Measurements from ENCODE around the gene BMP6. TPM values are rescaled to one million over a fixed set of nuclear protein-coding genes. Genes with fewer than 3 reads are reported as not detected.

Gene BMP6
- total and polyA plus RNA-seq, 2 donors from 2014 or later: 5.0 to 10.0 TPM

- no peak overlapping the region for H3K9ac ChIP-seq (ENCODE audit: low read length in 3 of 3)
- DNase-seq (no peak), FAIRE-seq (no peak)
- H3K4me3 ChIP-seq (ENCODE audit: low read length in 3 of 3): no peak overlapping the region
- H3K4me1 ChIP-seq (ENCODE audit: control insufficient read depth in 2 of 3, insufficient read depth in 2 of 3, low read depth in 1 of 3, low read length in 3 of 3): peaks cover 0 to 3% (median 0%) of the 10 kb centered on the region in 3 donors
- intact Hi-C loops (cut with DNase I): no loop called here
- peaks cover 10 to 30% (median 26%) of the 10 kb centered on the region in 3 donors for H3K36me3 ChIP-seq (ENCODE audit: control insufficient read depth in 2 of 3, insufficient read depth in 3 of 3, low read length in 3 of 3)
- no peaks in the 10 kb centered on the region for H3K9me3 ChIP-seq (ENCODE audit: control insufficient read depth in 2 of 3, insufficient read depth in 1 of 3, low read length in 3 of 3)
- TF ChIP-seq CTCF (IDR thresholded peaks at IDR 0.05; ENCODE audit: borderline replicate concordance, extremely low read depth, insufficient read depth): no peak
- no peak overlapping the region for H3K27ac ChIP-seq (ENCODE audit: low read depth in 2 of 2, low read length in 2 of 2)
- H3K27me3 ChIP-seq (ENCODE audit: control insufficient read depth, insufficient read depth, low read length): no peaks in the 10 kb centered on the region
These were observed 153.7 kb downstream of the BMP6 start for GRCh38 chr6:7879579-7879978.

- Histone ChIP-seq H3K27ac (ENCODE audit: low read depth in 2 of 2, low read length in 2 of 2) (peak overlapping the region in 1 of 2 donors; percentile 33), H3K4me1 (ENCODE audit: control insufficient read depth in 2 of 3, insufficient read depth in 2 of 3, low read depth in 1 of 3, low read length in 3 of 3) (peaks cover 0 to 3% (median 0%) of the 10 kb centered on the region in 3 donors), H3K4me3 (ENCODE audit: low read length in 3 of 3) (no peak overlapping the region), H3K36me3 (ENCODE audit: control insufficient read depth in 2 of 3, insufficient read depth in 3 of 3, low read length in 3 of 3) (peaks cover 12 to 33% (median 31%) of the 10 kb centered on the region in 3 donors), H3K27me3 (ENCODE audit: control insufficient read depth, insufficient read depth, low read length) (no peaks in the 10 kb centered on the region), H3K9ac (ENCODE audit: low read length in 3 of 3) (no peak overlapping the region), H3K9me3 (ENCODE audit: control insufficient read depth in 2 of 3, insufficient read depth in 1 of 3, low read length in 3 of 3) (no peaks in the 10 kb centered on the region)
- intact Hi-C loops (cut with DNase I): no loop called here
- no peak for TF ChIP-seq CTCF (IDR thresholded peaks at IDR 0.05; ENCODE audit: borderline replicate concordance, extremely low read depth, insufficient read depth)
- no peak for FAIRE-seq
- DNase-seq: peak in 1 of 5 donors; percentile 44
These were observed 154.2 kb downstream of the BMP6 start for GRCh38 chr6:7879980-7880717.

- DNase-seq (no peak), FAIRE-seq (no peak)
- no peaks in the 10 kb centered on the region for H3K27me3 ChIP-seq (ENCODE audit: control insufficient read depth, insufficient read depth, low read length)
- peaks cover 0 to 3% (median 0%) of the 10 kb centered on the region in 3 donors for H3K4me1 ChIP-seq (ENCODE audit: control insufficient read depth in 2 of 3, insufficient read depth in 2 of 3, low read depth in 1 of 3, low read length in 3 of 3)
- no peak for TF ChIP-seq CTCF (IDR thresholded peaks at IDR 0.05; ENCODE audit: borderline replicate concordance, extremely low read depth, insufficient read depth)
- intact Hi-C loops (cut with DNase I): no loop called here
- no peak overlapping the region for H3K9ac ChIP-seq (ENCODE audit: low read length in 3 of 3)
- peak overlapping the region in 1 of 2 donors; percentile 33 for H3K27ac ChIP-seq (ENCODE audit: low read depth in 2 of 2, low read length in 2 of 2)
- H3K4me3 ChIP-seq (ENCODE audit: low read length in 3 of 3): no peak overlapping the region
- no peaks in the 10 kb centered on the region for H3K9me3 ChIP-seq (ENCODE audit: control insufficient read depth in 2 of 3, insufficient read depth in 1 of 3, low read length in 3 of 3)
- peaks cover 12 to 38% (median 34%) of the 10 kb centered on the region in 3 donors for H3K36me3 ChIP-seq (ENCODE audit: control insufficient read depth in 2 of 3, insufficient read depth in 3 of 3, low read length in 3 of 3)
These were observed 154.8 kb downstream of the BMP6 start for GRCh38 chr6:7880718-7881107.
